Stimulated activated CD4-positive, alpha-beta T cell treated with anti-CD3 and anti-CD28 coated beads, Interleukin-4, amount 100 ng/mL, for 4 hours (primary cell): Measurements from ENCODE around the gene TMEM273.

Experiments used
- DNase-seq, 2 experiments: peaks; one replicate each; pipeline ENCODE4 v3.0.0-alpha.2; 2020

TMEM273 gene

DNA sequence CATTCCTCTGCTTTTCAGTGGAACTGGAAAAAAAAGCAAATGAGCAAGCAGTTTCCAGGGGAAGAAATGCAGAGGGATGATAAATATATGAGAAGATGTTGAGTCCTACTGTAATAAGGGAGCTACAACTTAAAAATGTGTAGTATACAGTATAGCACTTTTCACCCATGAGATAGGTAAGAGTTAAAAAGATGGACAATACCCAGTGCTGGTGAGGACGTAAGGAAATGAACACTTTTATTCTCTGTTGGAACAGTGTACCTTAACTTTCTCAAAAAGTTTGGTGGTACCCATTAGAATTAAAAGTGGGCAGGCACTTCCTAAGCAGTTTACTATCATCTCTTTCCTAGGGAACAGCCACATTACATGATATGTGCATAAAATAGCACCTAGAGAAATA lies 51.7 kb downstream of the TMEM273 start:
- DNase-seq = no peak

DNA sequence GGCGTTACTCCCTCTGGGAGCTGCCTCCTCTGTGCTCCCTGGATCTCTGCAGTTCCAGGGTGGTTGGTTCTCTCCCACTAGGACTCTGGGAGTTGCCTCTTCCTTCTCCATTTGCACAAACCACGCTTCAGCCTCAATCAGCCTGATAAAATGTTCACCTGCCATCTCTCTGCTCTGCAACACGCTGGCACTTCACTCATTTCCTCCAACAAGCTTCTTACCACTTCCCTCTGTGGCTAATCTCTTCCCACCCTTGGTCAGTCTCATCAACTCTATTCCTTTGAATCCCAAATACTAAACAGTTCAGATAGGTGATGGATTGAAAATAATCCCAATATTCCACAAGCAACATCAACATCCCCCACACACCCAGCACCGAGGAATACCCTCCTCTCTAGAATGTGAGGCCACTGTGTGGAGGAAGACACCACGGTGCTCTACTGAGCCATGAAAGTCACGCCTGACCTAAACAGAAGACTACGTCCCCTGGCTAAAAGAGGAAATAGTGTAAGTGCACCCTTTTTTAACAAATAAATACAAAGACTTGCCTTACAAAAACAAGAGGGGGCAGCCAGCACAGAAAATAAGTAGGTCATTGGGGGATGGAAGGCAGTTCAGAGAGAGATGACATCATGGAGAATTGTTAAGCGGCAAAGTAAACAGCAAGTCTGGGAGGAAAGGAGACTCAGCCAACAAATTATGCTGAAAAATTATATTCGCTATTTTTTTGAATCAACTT lies 52.4 kb downstream of the TMEM273 start:
- no peak for DNase-seq

- no peak for DNase-seq
Observed at GRCh38 chr10:49134327-49134726, 53.9 kb downstream of the TMEM273 start.

DNA sequence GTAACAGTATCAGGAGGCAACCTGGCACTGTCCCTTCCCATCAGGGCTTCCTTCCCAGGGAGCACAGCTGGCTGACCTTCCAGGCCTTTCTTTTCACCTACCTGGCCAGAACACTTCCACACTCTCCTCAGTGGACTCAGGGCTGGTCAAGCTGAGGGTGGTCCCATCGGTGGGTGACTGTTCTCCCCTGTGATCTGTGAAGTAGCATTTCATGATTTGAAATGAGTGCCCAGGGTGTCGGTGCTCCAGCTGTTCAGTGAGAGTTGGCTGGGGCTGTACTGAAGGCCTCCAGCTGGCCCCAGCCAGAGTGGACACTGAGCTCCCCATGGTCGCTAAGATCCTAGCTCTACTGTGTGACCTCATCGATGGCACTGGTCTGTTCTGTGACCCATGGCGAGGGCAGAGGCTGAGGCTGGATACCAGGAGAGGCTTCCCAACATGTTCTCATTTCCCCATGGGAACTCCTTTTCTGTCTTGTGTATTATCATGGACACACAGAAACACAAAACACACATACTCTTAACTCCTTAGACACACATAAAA lies 54.4 kb downstream of the TMEM273 start, which contains the start of gene FAM170B:
Gene FAM170B, minus strand, starts transcription at position 316 of the 543 bp plus-strand sequence. Its CDS starts 103 bp downstream, at position 213.
- no peak for DNase-seq

DNA sequence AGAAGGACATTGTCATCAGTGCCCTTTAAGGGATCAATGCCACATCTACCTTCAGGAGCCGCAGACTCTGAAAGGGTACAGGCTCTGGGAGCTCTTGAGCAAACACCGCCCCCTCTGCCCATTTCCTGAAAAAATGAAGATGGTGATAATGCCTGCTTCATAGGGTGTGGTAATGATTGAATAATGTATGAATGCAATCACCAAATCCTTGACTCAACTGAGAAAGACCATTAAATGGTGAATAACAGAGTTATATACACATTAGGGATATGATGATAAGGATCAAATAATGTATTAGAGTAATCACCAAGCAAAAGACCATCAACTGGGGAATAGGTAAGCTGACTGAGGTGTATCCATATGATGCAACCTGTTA lies 55.8 kb downstream of the TMEM273 start:
- DNase-seq = no peak

- DNase-seq = no peak
Observed at GRCh38 chr10:49131507-49132361, 56.5 kb downstream of the TMEM273 start.

DNA sequence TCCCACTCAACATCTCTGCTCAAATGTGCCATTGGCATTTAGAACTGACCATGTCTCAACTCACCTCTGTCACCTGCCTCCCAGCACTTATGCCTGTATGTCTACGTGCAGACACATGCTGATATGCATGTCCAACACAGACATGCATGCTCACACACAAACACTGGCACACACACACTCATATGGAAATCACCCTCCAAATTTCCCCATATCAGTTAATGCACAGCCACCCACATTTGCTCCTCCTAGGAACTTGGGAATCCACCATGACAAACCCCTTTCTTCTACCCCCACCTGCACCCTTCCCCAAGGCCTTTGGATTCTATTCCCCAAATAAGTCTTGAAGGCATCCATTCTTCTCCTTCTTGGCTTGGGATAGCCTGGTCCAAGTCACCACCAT lies 58.8 kb downstream of the TMEM273 start:
- DNase-seq = no peak

- DNase-seq = no peak
Observed at GRCh38 chr10:49128854-49129253, 59.3 kb downstream of the TMEM273 start.

GRCh38 chr10:49123981-49124950 lies 63.9 kb downstream of the TMEM273 start:
- no peak for DNase-seq

GRCh38 chr10:49120911-49121310 lies 67.3 kb downstream of the TMEM273 start:
- no peak for DNase-seq

GRCh38 chr10:49119746-49120145 lies 68.4 kb downstream of the TMEM273 start:
- no peak for DNase-seq

- no peak for DNase-seq
Observed at GRCh38 chr10:49118430-49119074, 69.6 kb downstream of the TMEM273 start.

DNA sequence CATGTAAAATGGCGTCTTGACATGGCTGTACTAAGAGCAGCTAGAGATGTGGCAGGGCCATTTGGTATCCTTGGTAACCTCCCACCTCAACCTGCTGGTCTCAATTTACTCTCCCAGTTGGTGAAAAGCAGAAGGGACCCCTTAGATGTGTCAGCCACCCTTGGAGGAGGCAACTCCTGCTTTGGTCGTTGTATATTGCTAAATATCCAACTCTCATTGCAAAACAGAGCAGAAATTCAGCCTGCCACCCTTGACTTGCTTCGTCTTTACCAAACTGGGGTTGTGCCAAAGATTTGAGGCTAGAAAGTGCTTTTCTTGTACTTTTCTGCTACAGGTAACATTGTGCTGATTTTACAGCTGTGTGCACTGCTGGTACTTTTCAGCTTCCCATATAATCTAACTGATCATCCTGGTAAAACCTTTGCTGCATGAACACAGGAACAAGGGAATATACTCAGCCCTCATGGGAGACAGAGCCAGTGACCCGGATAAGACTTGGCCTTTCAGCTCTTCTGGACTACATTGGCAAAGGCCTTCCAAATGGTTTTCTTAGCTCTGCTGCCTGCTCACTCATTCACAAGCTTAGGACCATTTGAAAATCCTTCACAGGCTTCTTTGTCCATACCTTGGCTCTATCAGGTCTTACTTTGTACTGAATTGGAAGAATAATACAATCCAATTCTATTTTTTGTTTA lies 70.7 kb downstream of the TMEM273 start:
- DNase-seq = no peak

DNA sequence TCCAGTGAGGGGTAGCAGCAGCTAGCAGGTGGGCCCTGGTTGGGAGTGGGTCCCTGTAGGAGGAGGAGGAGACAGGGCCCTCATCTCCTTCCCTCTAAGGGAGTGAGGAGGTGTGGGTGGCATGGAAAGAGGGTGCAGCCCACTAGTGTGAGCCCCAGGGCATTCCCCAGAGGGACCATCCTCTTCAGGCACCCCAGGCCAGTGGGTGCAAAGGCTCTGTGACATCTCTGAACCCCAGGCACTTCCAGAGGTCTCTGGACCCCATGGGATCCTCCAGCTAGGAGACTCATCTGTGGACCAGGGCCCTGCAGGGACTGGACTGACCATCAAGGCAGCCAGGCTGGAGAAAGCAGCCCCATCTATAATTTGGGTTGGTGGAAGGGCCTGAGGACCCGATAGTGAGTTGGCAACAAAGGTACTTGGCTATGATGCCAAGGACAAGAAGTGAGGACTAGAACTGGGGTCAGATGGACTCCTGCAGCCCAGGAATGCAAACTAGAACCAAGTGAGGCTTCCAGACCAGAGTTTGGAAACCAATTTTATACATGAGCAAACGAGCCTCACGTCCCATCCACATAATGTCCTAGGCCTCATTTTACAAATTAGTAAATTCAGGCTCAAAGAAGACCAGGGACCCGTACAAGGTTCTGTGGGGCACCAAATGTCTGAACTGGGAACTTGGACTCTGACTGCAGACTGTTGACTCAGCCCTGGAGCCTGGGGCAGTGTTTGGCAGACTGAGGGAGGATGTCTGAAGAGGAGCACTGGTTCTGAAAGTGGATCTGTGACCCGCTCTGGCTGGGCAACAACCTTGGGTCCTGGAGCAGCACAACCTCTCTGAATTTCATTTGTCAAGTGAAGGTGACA lies 71.4 kb downstream of the TMEM273 start:
- no peak for DNase-seq

- no peak for DNase-seq
Observed at GRCh38 chr10:49115796-49116508, 72.2 kb downstream of the TMEM273 start.

- no peak for DNase-seq
Observed at GRCh38 chr10:49115015-49115795, 73.0 kb downstream of the TMEM273 start, which contains the start of gene VSTM4. VSTM4 (minus strand) TSS chr10:49115522; CDS start chr10:49115485, 37 bp downstream.

DNA sequence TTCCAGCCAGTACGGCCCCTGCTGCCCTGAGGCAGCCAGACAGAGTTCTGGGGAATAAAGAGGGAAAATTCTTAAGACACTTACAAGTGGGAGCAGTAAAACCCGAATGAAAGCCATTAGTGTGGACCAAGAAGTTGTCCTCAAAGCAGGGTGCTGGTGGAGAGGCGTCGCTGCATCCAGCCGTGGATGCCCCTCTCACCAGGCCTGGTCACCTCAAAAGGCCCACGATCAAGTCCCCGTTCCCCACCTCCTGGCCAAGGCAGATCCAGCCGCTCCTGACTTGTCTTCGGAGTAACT lies 73.5 kb downstream of the TMEM273 start:
- no peak for DNase-seq

- DNase-seq = no peak
Observed at GRCh38 chr10:49113741-49114141, 74.5 kb downstream of the TMEM273 start.

GRCh38 chr10:49112851-49113250 lies 75.3 kb downstream of the TMEM273 start:
- no peak for DNase-seq
